HG02852 (cell line): ENCODE measurements around the gene ERMARD.

Source experiments
- ATAC-seq: cut with Tn5 transposase; IDR thresholded peaks from one replicate; pipeline ENCODE4 v1.9.1; 2021; ENCODE audit warnings: mild to moderate bottlenecking, moderate library complexity; ENCODE audit not compliant: unreplicated experiment

ERMARD gene

GRCh38 chr6:169751242-169752073 lies at the start of gene ERMARD, which contains the start of gene DYNLT2:
TSS of gene ERMARD (plus strand) at chr6:169751622. CDS start at chr6:169751658, 36 bp downstream.
TSS of gene DYNLT2 (minus strand) at chr6:169751572. CDS start at chr6:169751458, 114 bp downstream.
- ATAC-seq: peak; percentile 94

GRCh38 chr6:169701954-169702839 lies 49.2 kb upstream of the ERMARD start, which contains the start of the genes C6orf120 and WDR27:
TSS of gene C6orf120 (plus strand) at chr6:169702126. CDS start at chr6:169702460, 334 bp downstream.
TSS of gene WDR27 (minus strand) at chr6:169702029. CDS start at chr6:169689005, 13,024 bp downstream.
- peak; percentile 92 for ATAC-seq

- peak; percentile 17 for ATAC-seq
Observed at GRCh38 chr6:169702840-169703246, 48.6 kb upstream of the ERMARD start.

- no peak for ATAC-seq
Observed at GRCh38 chr6:169707772-169708171, 43.6 kb upstream of the ERMARD start.

- ATAC-seq: no peak
Observed at GRCh38 chr6:169709293-169709692, 42.1 kb upstream of the ERMARD start.

GRCh38 chr6:169710009-169710408 lies 41.4 kb upstream of the ERMARD start:
- ATAC-seq: no peak

GRCh38 chr6:169714178-169714577 lies 37.2 kb upstream of the ERMARD start:
- no peak for ATAC-seq

GRCh38 chr6:169714595-169714994 lies 36.8 kb upstream of the ERMARD start:
- no peak for ATAC-seq

- no peak for ATAC-seq
Observed at GRCh38 chr6:169719117-169719516, 32.3 kb upstream of the ERMARD start.

- ATAC-seq: no peak
Observed at GRCh38 chr6:169720207-169720855, 31.1 kb upstream of the ERMARD start.

GRCh38 chr6:169722362-169723199 lies 28.8 kb upstream of the ERMARD start:
- peak; percentile 24 for ATAC-seq

GRCh38 chr6:169723200-169723909 lies 28.1 kb upstream of the ERMARD start:
- ATAC-seq: peak; percentile 32

GRCh38 chr6:169723991-169724493 lies 27.4 kb upstream of the ERMARD start:
- ATAC-seq: peak; percentile 33

- ATAC-seq: peak; percentile 50
Observed at GRCh38 chr6:169724494-169725124, 26.8 kb upstream of the ERMARD start, which contains the start of gene PHF10. TSS of gene PHF10 (minus strand) at chr6:169724500. CDS start at chr6:169723931, 569 bp downstream.

- ATAC-seq: peak; percentile 11
Observed at GRCh38 chr6:169725125-169726048, 26.0 kb upstream of the ERMARD start.

- no peak for ATAC-seq
Observed at GRCh38 chr6:169726049-169726400, 25.4 kb upstream of the ERMARD start.

- no peak for ATAC-seq
Observed at GRCh38 chr6:169726963-169727362, 24.5 kb upstream of the ERMARD start.
